Uterus (tissue), 2 donors: ENCODE data around the gene TOP3A.

Source experiments
- POLR2A ChIP-seq, 2 donors: fragments of 450-650 bp; IDR thresholded peaks; one replicate each; pipeline ENCODE4 v1.6.1; 2016; ENCODE audit warnings: antibody characterized with exemption in 2 of 2, mild to moderate bottlenecking in 1 of 2, moderate library complexity in 1 of 2
- TF ChIP-seq, protein P1 (sequence below), 4 experiments: fragments of 200-600 bp in 2 of 4; fragments of 450-650 bp in 2 of 4; sonication (generic) in 2 of 4; IDR thresholded peaks; one replicate each; pipeline ENCODE4 v1.5.1; 2016 to 2019; ENCODE audit warnings: antibody characterized with exemption in 4 of 4, mild to moderate bottlenecking in 2 of 4, moderate library complexity in 1 of 4

DNA sequence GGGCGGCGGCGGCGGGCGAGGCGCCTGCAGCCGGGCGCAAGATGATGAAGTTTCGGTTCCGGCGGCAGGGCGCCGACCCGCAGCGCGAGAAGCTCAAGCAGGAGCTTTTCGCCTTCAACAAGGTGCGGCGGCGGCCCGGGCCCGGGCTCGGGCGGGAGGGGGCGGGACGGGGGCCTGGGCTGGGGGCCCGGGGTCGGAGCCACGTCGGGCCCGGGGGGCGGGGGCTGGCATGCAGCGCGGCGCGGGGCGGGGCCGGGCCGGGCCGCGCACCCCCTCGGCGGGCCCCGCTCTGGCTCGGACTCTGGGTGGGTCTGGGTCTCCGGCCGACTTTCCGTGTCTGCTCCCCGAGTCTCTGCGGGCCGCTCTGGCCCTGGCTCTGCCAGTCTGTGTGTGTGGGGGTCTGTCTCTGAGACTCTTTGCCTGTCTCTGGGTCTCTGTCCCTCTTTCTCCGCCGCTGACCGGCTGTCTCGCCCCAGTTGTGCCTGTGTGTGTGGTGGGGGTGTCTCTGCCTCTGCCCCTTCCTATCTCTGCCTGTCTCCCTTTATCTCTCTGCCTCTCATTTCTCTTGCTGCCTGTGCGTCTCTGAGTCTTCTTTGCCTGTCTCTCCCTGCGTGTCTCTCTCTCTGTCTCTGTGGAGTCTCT lies 89.0 kb downstream of the TOP3A start:
- TF ChIP-seq POLR2A (IDR thresholded peaks at IDR 0.05) = peak in 1 of 2 donors; percentile 9
- TF ChIP-seq, protein P1, sequence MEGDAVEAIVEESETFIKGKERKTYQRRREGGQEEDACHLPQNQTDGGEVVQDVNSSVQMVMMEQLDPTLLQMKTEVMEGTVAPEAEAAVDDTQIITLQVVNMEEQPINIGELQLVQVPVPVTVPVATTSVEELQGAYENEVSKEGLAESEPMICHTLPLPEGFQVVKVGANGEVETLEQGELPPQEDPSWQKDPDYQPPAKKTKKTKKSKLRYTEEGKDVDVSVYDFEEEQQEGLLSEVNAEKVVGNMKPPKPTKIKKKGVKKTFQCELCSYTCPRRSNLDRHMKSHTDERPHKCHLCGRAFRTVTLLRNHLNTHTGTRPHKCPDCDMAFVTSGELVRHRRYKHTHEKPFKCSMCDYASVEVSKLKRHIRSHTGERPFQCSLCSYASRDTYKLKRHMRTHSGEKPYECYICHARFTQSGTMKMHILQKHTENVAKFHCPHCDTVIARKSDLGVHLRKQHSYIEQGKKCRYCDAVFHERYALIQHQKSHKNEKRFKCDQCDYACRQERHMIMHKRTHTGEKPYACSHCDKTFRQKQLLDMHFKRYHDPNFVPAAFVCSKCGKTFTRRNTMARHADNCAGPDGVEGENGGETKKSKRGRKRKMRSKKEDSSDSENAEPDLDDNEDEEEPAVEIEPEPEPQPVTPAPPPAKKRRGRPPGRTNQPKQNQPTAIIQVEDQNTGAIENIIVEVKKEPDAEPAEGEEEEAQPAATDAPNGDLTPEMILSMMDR (IDR thresholded peaks at IDR 0.05) = no peak
